GM12874 (cell line): ENCODE data around the gene ZNF584.

Source experiments
- TF ChIP-seq, protein P1 (sequence below): IDR thresholded peaks from 2 replicates; pipeline ENCODE4 v1.5.1; 2011; ENCODE audit warnings: low read depth, mild to moderate bottlenecking, control low read depth, low read length, moderate library complexity; ENCODE audit not compliant: insufficient read depth

The ZNF584 gene

DNA sequence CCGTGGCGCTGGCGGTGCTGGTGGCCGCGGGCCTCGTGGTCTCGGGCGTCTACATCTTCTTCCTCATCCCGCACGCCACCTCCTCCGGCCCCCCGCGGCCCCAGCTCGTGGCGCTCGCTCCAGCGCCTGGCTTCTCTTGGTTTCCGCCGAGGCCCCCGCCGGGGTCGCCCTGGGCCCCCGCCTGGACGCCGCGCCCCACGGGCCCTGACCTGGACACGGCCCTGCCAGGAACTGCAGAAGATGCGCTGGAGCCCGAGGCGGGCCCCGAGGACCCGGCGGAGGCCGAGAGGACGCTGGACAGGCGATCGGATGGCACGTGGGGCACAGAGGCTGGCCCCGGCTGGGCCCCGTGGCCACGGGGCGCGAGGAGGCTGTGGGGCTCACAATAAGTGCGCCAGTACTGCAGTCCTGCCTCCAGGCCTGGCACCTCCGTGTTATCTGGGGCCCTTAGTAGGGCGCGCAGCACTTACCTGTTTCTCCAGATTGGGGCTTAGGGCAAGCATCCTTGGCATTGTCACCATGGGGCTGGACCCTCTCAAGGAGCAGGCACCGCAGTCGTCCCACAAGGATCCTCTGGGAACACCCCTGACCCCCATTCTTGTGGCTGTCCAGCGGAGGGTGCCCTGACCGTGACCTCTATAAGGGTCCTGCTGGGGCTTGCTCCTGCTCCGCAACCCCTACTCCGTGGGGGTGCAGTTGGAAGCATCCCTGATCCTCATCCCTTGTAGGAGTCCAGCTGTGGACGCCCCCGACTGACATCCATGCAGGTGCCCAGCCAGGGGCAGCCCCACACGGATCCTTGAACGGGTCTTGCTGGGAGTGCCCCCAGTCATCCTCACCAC lies 11.5 kb upstream of the ZNF584 start:
- TF ChIP-seq, protein P1, sequence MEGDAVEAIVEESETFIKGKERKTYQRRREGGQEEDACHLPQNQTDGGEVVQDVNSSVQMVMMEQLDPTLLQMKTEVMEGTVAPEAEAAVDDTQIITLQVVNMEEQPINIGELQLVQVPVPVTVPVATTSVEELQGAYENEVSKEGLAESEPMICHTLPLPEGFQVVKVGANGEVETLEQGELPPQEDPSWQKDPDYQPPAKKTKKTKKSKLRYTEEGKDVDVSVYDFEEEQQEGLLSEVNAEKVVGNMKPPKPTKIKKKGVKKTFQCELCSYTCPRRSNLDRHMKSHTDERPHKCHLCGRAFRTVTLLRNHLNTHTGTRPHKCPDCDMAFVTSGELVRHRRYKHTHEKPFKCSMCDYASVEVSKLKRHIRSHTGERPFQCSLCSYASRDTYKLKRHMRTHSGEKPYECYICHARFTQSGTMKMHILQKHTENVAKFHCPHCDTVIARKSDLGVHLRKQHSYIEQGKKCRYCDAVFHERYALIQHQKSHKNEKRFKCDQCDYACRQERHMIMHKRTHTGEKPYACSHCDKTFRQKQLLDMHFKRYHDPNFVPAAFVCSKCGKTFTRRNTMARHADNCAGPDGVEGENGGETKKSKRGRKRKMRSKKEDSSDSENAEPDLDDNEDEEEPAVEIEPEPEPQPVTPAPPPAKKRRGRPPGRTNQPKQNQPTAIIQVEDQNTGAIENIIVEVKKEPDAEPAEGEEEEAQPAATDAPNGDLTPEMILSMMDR, result no peak

DNA sequence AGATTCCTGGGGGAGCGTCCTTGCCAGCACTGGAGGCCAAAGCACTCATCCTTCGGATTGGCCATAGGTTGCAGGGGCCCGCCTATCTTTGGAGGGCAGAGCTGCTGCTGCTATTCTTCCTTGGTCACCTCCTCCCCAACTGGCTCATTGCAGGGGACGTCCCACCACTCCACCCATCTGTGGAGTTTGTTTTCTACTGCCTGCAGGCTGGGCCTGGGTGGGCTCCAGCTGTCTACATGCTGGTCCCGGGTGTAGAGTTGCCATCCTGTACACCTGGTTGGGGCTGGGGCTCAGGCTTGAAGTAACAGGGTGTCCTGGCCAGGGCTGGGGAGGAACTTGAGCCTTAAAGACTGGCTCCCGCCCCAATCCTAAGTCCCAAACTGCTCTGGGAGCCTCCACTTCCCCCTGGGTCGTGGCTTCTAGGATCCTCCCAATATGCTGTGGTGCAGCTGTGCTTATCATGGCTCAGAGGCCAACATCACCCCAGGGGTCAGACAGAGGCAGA lies 10.9 kb upstream of the ZNF584 start:
- TF ChIP-seq, protein P1, result no peak

DNA sequence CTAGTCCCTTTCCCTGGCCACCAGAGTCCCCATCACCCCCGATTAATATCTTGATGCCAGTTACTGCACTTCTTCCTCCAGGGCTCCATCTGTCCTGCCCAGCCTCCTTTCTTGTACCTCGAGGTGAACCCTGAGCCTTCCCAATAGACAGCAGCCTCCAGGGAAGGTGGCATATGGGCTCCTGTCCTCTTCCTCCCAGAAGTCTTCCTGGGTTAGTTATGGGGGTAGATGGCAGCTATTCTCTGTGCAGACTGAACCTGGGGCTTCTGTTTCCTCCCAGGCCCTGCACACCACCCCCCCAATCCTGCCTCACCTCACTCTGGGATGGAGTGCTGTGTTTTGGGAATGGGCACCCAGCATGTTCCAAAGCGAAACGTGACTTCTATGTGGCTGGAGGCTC lies 10.4 kb upstream of the ZNF584 start:
- TF ChIP-seq, protein P1, result no peak

DNA sequence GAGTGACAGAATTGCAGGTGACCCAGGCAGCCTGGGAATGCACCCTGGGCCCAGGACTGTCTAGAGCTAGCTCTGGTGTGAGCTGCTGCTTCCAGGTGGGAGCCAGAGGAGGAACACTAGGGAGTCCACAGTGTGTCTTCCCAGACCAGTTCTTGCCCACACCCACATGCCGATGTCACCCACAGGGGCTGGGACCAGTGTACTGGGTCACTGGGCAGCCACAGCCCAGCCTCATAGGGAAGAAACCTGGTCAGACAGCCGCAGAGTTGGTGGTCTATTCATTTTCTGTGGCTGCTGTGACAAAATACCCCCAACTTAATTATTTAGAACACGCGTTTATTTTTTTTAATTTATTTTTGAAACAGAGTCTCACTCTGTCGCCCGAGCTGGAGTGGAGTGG lies 9.9 kb upstream of the ZNF584 start:
- TF ChIP-seq, protein P1, result no peak

DNA sequence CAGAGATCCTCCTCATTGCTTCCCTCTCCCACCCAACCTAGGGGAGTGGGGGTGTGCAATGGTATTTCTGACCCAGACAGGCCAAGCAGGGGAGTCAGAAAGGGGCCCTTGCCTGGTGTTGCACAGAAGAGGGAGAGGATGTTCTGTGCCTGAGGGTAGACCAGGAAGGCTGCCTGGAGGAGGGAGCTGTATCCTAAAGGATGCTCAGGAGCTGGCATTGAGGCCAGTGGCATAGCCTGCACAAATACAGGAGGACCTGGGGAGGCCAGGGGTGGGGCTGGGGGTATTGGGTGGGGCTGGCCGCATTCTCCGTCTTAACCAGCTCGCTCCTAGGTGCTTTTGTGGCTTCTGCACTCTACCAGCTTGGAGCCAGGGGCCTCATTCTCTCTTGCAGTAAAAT lies 8.5 kb upstream of the ZNF584 start:
- TF ChIP-seq, protein P1, result no peak

DNA sequence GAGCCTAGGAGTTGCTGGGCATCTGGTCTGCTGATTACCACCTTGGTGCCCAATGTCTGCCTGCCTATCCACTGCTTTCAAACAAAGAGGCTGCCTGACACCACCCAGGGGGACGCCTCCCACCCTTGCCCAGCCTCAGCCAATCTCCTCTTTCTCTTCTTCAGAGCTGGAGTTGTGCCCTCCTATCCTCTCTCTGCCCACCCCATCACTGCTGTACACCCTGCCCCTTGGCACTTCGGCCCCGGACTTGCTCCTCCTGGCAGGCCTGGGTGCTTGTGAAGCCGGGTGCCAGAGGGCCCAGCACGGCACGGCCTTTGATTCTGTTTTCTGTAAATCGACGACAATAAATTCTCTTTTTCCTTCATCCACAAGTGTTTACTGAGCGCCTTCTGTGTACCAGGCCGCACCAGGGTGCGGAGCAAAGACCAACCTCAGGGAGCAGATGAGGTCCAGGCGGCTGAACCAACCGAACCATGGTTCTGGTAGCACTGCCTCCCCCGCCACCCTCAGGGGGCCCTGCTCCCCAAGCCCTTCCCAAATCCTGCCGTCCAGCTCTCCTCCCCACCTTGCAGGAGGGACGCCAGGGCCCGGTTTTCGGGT lies 8.0 kb upstream of the ZNF584 start:
- TF ChIP-seq, protein P1, result no peak

DNA sequence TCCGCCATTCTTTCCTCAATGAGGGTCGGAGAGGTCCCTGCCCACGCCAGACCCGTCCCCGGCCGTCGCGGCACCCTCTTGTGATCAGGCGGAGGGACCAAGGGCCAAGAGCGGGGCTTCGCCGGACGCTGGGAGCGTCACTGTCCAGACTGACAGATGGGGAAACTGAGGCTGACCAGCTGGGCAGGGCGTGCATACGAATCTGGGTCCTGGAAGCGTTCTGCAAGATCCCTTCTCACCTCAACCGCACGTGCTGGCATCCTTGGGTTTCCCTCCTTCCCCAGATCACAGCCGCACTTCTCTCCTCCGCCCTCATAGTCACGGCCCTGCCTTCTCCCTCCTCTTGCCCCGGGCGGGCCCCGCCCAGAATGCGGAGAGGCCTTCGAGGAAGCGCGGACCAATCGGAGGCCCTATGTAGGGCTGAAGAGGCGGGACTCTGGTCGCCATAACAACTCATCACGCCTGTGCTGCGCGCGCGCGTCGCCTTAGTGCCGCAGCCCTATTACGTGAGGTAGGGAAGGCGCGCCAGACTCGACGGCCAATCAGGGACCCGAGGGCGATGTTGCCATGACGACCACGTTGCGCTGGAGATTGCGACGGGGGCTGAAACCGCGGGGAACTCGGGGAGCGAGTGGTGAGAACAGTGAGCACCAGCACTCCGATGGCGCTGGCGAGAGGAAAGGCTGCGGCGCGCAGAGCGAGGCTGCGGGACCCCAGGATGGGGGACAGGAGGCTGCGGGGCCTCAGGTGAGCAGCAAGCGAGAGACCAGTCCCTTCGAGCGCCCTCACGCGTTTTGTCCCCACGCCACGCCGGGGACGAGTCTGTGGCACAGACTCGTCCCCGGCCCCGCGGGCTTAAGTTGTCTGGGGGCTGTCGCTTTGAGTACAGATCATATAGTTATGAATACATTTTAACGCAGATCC lies 7.3 kb upstream of the ZNF584 start:
- TF ChIP-seq, protein P1, result 0 out of 2 replicates have a peak, but pooled peaks have one; percentile 8
